ENCODE results near the gene TSSC4.

- TF ChIP-seq CTCF (conservative IDR thresholded peaks at IDR 0.05) (no peak), EZH2 (IDR thresholded peaks at IDR 0.05; ENCODE audit: low read depth) (no peak)
Measured at GRCh38 chr11:2406451-2406850, 5.9 kb downstream of the TSSC4 start.

Data from PC-9 (cell line).